Loucy (cell line): ENCODE results near the gene SLC22A14.
"Not testable (repeated sequence)": the region's sequence is repeated elsewhere in the genome, so short reads cannot be mapped to it uniquely, and the experiment has no call there.

Experiments
- H2AFZ ChIP-seq: fragments of 200-600 bp; sonication (generic); 2 replicates; pipeline ENCODE4 v1.6.0; 2016; ENCODE audit warnings: antibody characterized with exemption, mild to moderate bottlenecking, low read length, moderate library complexity
- H3F3A ChIP-seq: fragments of 200-600 bp; 2 replicates; pipeline ENCODE4 v1.6.0; 2016; ENCODE audit warnings: antibody characterized with exemption, low read depth, mild to moderate bottlenecking
- H3K27me3 ChIP-seq: fragments of 200-600 bp; sonication (generic); 2 replicates; pipeline ENCODE4 v1.6.1; 2014; ENCODE audit warnings: low read length, mild to moderate bottlenecking; ENCODE audit not compliant: insufficient read depth, poor library complexity, severe bottlenecking
- H3K36me3 ChIP-seq: fragments of 200-600 bp; sonication (generic); 2 replicates; pipeline ENCODE4 v1.6.1; 2016; ENCODE audit warnings: low read length; ENCODE audit not compliant: insufficient read depth
- H3K4me1 ChIP-seq: fragments of 200-600 bp; sonication (generic); 2 replicates; pipeline ENCODE4 v1.5.1; 2014; ENCODE audit warnings: low read length, mild to moderate bottlenecking; ENCODE audit not compliant: insufficient read depth, poor library complexity, severe bottlenecking
- H3K4me2 ChIP-seq: fragments of 200-600 bp; sonication (generic); 2 replicates; pipeline ENCODE4 v1.6.0; 2014; ENCODE audit warnings: antibody characterized with exemption, low read length, low read depth, mild to moderate bottlenecking; ENCODE audit not compliant: poor library complexity, severe bottlenecking
- H3K4me3 ChIP-seq: fragments of 200-600 bp; sonication (generic); 2 replicates; pipeline ENCODE4 v1.5.1; 2014; ENCODE audit warnings: low read length, mild to moderate bottlenecking, mixed read lengths; ENCODE audit not compliant: poor library complexity, severe bottlenecking
- H3K79me2 ChIP-seq: fragments of 200-600 bp; sonication (generic); 2 replicates; pipeline ENCODE4 v1.6.1; 2014; ENCODE audit warnings: low read length; ENCODE audit not compliant: insufficient read depth
- H3K9ac ChIP-seq: fragments of 200-600 bp; sonication (generic); 2 replicates; pipeline ENCODE4 v1.6.0; 2014; ENCODE audit warnings: mild to moderate bottlenecking, low read depth, low read length, moderate library complexity; ENCODE audit not compliant: poor library complexity, severe bottlenecking
- H3K9me2 ChIP-seq: fragments of 200-600 bp; sonication (generic); replicated peaks from 2 replicates; pipeline ENCODE4 v1.6.1; 2016; ENCODE audit warnings: low read depth, low read length, mixed read lengths
- H3K9me3 ChIP-seq: fragments of 200-600 bp; sonication (generic); 2 replicates; pipeline ENCODE4 v1.6.1; 2014; ENCODE audit warnings: mild to moderate bottlenecking, antibody characterized with exemption, low read length, low read depth; ENCODE audit not compliant: insufficient read depth
- H4K20me1 ChIP-seq: fragments of 200-600 bp; sonication (generic); 2 replicates; pipeline ENCODE4 v1.6.0; 2014; ENCODE audit warnings: antibody characterized with exemption, low read length, mild to moderate bottlenecking; ENCODE audit not compliant: insufficient read depth, poor library complexity, severe bottlenecking
- EZH2phosphoT487 ChIP-seq: fragments of 200-600 bp; IDR thresholded peaks from 2 replicates; pipeline ENCODE4 v1.6.1; 2018; ENCODE audit warnings: antibody characterized with exemption, mild to moderate bottlenecking, moderate library complexity, borderline replicate concordance
- TF ChIP-seq, protein P1 (sequence below): fragments of 200-600 bp; sonication (generic); conservative IDR thresholded peaks from 2 replicates; pipeline ENCODE4 v1.5.1; 2014; ENCODE audit warnings: mild to moderate bottlenecking, antibody characterized with exemption, low read length

Gene SLC22A14

DNA sequence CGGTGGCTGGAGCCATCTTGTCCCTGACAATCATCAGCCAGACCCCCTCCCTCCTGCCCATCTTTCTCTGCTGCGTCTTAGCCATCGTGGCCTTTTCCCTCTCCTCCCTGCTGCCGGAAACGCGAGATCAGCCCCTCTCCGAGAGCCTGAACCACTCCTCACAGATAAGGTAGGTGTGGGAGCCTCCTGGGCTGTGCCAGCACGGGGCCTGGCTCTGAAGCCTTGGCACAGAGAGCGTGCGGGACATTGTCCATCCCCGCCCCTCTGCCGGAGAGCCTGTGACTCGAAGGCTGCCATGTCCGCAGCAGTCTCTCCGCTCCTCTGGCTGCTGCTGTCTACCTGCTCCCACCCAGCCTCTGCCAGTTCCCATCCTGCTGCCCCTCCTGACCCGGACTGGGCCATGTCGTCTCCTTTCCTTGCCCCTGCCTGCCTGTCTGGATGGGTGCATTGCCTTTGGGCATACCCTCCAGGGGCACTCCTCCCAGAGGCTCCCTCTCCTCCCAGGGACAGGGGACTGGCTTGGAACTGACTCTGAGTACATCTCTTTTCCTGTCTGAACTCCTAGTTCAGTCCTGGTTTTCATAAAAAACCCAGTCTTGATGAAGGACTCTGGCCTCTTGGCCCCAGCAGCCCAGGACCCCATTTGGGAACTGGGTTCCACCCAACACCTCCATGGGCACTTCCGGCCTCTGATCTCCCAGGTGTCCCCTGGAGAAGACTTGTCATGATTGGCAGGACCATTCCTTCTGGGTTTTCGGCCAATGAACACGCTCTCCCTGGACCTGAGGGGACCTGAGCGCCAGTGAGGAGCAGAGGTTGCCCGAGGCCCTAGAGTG, 34.5 kb downstream of the SLC22A14 start:
- Histone ChIP-seq H3K4me1 (peaks cover 3% of the 10 kb centered on the region), H2AFZ (no peak overlapping the region), H3K36me3 (no peaks in the 10 kb centered on the region), H3K79me2 (no peaks in the 10 kb centered on the region), H3K4me3 (no peak overlapping the region), H3K9ac (no peak overlapping the region), H4K20me1 (no peaks in the 10 kb centered on the region), H3K4me2 (no peak overlapping the region), H3K9me2 (no peaks in the 10 kb centered on the region), H3K27me3 (no peaks in the 10 kb centered on the region), H3F3A (no peaks in the 10 kb centered on the region), H3K9me3 (no peaks in the 10 kb centered on the region)
- TF ChIP-seq, protein P1, sequence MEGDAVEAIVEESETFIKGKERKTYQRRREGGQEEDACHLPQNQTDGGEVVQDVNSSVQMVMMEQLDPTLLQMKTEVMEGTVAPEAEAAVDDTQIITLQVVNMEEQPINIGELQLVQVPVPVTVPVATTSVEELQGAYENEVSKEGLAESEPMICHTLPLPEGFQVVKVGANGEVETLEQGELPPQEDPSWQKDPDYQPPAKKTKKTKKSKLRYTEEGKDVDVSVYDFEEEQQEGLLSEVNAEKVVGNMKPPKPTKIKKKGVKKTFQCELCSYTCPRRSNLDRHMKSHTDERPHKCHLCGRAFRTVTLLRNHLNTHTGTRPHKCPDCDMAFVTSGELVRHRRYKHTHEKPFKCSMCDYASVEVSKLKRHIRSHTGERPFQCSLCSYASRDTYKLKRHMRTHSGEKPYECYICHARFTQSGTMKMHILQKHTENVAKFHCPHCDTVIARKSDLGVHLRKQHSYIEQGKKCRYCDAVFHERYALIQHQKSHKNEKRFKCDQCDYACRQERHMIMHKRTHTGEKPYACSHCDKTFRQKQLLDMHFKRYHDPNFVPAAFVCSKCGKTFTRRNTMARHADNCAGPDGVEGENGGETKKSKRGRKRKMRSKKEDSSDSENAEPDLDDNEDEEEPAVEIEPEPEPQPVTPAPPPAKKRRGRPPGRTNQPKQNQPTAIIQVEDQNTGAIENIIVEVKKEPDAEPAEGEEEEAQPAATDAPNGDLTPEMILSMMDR, result no peak
- no peak for TF ChIP-seq EZH2phosphoT487

DNA sequence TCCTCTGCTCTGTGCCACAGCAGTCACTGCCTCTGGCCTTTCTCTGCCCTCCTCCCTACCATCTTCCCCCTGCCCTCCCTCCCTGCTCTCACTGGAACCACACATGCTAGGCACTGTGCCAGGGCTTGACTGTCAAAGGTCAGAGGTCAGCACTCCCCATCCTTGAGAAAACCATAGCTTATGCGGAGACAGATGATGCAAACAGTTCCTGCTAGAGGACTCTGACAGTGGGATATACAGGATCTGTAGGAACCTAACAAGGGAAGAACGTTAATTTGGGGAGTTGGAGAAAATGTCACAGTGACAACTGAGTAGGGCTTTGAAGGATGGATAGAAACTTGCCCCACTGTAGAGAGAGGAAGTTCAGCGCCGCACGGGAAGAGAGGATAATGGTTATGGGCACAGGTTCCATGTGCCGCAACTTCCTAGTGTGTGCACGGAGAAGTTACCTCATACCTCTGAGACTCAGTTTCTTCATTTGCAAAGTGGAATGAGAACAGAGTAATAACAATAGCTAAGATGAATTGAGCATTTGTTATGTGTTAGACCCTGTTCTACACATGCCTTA, 35.2 kb downstream of the SLC22A14 start:
- no peak overlapping the region for H2AFZ ChIP-seq
- H3K4me2 ChIP-seq, result no peak overlapping the region
- no peak overlapping the region for H3K4me3 ChIP-seq
- H3K36me3 ChIP-seq, result no peaks in the 10 kb centered on the region
- no peaks in the 10 kb centered on the region for H3F3A ChIP-seq
- TF ChIP-seq, protein P1, result no peak
- TF ChIP-seq EZH2phosphoT487, result no peak
- no peaks in the 10 kb centered on the region for H3K9me2 ChIP-seq
- H3K9ac ChIP-seq, result no peak overlapping the region
- H4K20me1 ChIP-seq, result no peaks in the 10 kb centered on the region
- peaks cover 3% of the 10 kb centered on the region for H3K4me1 ChIP-seq
- no peaks in the 10 kb centered on the region for H3K79me2 ChIP-seq
- no peaks in the 10 kb centered on the region for H3K9me3 ChIP-seq
- H3K27me3 ChIP-seq, result no peaks in the 10 kb centered on the region

DNA sequence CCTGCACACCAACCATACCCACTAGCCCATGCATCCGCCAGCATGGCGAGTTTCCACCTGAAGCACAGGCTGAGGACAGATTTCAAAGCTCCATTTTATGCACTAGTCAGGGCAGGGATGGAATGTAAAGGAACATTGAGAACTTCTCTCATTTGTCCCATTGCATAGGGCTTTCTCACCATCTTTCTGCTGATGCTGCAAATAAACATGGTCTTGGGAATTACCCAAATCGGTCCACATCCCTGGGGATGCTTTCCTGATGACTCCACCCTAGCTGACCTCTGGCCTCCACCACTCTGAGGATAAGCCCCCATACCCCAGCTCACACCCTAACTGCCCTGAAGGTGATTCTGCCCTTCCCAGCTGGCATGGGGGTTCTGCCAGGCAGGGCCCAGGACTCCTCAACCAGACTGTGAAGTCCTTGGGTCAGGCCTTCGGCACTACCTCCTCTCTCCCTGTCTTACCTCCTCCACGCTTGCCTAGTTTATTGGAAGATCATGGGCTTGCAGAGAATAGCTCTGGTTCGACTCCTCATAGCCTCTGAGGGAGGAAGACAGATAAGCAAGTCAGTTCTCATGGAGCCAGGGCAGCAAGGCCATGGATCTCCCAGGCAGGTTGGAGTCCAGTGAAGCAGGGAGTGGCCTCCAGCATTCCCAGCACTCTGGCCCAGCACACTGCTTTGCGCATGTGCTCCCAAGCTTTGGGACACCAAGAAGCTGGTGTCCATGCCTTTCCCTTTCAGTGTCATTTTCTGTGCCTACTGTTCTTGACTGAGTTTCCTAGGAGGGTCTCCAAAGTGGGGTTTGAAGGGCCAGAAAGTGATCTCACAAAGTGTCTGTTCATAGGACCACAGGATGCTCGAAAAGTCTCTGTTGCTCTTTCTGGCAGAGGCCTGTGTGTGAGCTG, 36.9 kb downstream of the SLC22A14 start:
- no peak overlapping the region for H3K4me2 ChIP-seq
- no peaks in the 10 kb centered on the region for H3K9me2 ChIP-seq
- no peak overlapping the region for H2AFZ ChIP-seq
- no peak overlapping the region for H3K9ac ChIP-seq
- no peaks in the 10 kb centered on the region for H3K79me2 ChIP-seq
- TF ChIP-seq EZH2phosphoT487, result no peak
- TF ChIP-seq, protein P1, result no peak
- no peak overlapping the region for H3K4me3 ChIP-seq
- peaks cover 3% of the 10 kb centered on the region for H3K4me1 ChIP-seq
- no peaks in the 10 kb centered on the region for H3F3A ChIP-seq
- peaks cover 4% of the 10 kb centered on the region for H3K27me3 ChIP-seq
- H3K36me3 ChIP-seq, result no peaks in the 10 kb centered on the region
- no peaks in the 10 kb centered on the region for H3K9me3 ChIP-seq
- H4K20me1 ChIP-seq, result no peaks in the 10 kb centered on the region

DNA sequence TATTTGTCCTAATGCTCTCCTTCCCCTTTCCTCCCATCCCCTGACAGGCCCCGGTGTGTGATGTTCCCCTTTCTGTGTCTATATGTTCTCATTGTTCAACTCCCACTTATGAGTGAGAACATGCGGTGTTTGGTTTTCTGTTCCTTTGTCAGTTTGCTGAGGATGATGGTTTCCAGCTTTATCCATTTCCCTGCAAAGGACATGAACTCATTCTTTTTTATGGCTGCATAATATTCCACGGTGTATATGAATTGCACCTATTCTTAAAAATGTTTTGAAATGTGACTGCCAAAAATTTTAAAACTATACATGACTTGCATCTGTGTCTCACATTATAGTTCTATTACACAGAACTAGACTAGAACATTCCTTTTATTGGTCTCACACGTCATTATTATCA, 38.5 kb downstream of the SLC22A14 start:
- H3K4me1 ChIP-seq, H2AFZ ChIP-seq, H3K4me3 ChIP-seq, H3K9me3 ChIP-seq, H3K36me3 ChIP-seq, H4K20me1 ChIP-seq, H3K79me2 ChIP-seq, H3K9me2 ChIP-seq, H3K4me2 ChIP-seq, H3K9ac ChIP-seq, H3K27me3 ChIP-seq, H3F3A ChIP-seq: not testable (repeated sequence)
